Muscle of leg (tissue), 11 donors: Measurements from ENCODE around the gene EME2. TPM values are rescaled to one million over a fixed set of nuclear protein-coding genes. Genes with fewer than 3 reads are reported as not detected.
A peak's percentile ranks its signal among the peaks of the same experiment; 100 is the strongest.

Experiments
- DNase-seq: peaks from one replicate; pipeline ENCODE4 v3.0.0; 2013
- H3K27ac ChIP-seq: one replicate; pipeline ENCODE4 v1.5.1; 2013; ENCODE audit warnings: mild to moderate bottlenecking, low read length, control low read depth
- H3K27me3 ChIP-seq: one replicate; pipeline ENCODE4 v1.6.1; 2013; ENCODE audit warnings: low read length; ENCODE audit not compliant: control insufficient read depth, insufficient read depth
- H3K36me3 ChIP-seq: one replicate; pipeline ENCODE4 v1.6.1; 2013; ENCODE audit warnings: low read length; ENCODE audit not compliant: control insufficient read depth, insufficient read depth
- H3K4me1 ChIP-seq: one replicate; pipeline ENCODE4 v1.6.1; 2013; ENCODE audit warnings: low read length; ENCODE audit not compliant: control insufficient read depth, insufficient read depth
- H3K4me3 ChIP-seq: one replicate; pipeline ENCODE4 v1.5.1; 2013; ENCODE audit warnings: low read length, control low read depth
- H3K9me3 ChIP-seq: replicated peaks from 2 replicates; pipeline ENCODE4 v1.6.1; 2013; ENCODE audit warnings: low read depth, low read length; ENCODE audit not compliant: control insufficient read depth
- WGBS: methylation state at CpG from one replicate; pipeline ENCODE4 v1.1.5; 2013; ENCODE audit warnings: missing lambda C conversion rate; ENCODE audit not compliant: insufficient coverage; 5-methylcytosine and 5-hydroxymethylcytosine counted together
- polyA plus RNA-seq, 8 donors: library from polyadenylated mRNA; unstranded; fragments of 120-200 nt; gene quantifications; one replicate each; pipeline versions ENCODE4 v1.2.1 to v1.2.3, GENCODE V29; 2013; ENCODE audit warnings: inconsistent platforms in 1 of 8, low replicate concordance in 1 of 8; ENCODE audit not compliant: insufficient read length in 8 of 8, insufficient read depth in 1 of 8
- total RNA-seq: library from RNA; stranded (reverse); fragments of 120-200 nt; gene quantifications from one replicate; pipeline ENCODE4 v1.2.4, GENCODE V29; 2013

Gene EME2
- total and polyA plus RNA-seq, 9 donors, result 4.0 to 9.7 (median 6.9) TPM

DNA sequence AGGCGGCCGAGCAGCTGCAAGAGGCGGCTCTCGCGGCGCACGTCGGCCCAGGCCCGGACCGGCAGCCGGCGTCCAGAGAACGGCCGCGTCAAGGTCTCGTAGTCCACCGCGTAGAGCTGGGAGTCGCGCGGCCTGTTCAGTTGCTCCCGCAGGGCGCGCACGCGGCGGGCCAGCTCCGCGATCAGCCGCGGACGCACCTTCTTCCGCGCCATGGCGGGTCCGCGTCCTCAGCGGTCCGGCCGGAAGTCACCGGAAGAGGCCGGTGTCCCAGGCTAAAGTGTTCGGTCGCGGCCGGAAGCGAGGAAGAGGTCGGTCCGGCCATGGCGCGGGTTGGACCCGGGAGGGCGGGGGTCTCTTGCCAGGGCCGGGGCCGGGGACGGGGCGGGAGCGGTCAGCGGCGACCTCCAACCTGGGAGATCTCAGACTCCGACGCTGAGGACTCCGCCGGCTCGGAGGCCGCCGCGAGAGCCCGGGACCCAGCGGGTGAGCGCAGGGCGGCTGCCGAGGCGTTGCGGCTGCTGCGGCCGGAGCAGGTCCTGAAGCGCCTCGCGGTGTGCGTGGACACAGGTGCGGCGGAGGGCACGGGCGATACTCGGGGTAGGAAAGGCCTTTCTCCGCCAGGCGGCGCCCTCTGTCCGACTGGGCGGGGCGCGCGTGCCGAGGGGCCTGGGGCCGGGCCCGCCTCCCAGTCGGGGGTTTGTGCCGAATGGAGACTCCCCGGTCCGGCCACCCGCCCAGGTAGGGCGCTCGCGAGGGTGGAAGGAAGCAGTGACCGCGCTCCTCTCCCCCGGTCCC lies 495 bp downstream of the EME2 start, which contains the start of gene MRPS34:
Gene MRPS34 (minus strand): TSS at position 227 of the 795 bp plus-strand sequence. CDS start 15 bp downstream, at position 212.
- Histone ChIP-seq H3K9me3 (no peaks in the 10 kb centered on the region), H3K36me3 (peaks cover 55% of the 10 kb centered on the region), H3K27me3 (no peaks in the 10 kb centered on the region), H3K27ac (peak within 1 kb of the TSS; percentile 47), H3K4me1 (peaks cover 37% of the 10 kb centered on the region), H3K4me3 (peak within 1 kb of the TSS; percentile 74)
- peak; percentile 93 for DNase-seq
- WGBS, result under 1% methylated on average over 108 of the region's 108 CpGs

GRCh38 chr16:1773703-1774447 lies 1.3 kb downstream of the EME2 start:
- Histone ChIP-seq H3K27me3 (no peaks in the 10 kb centered on the region), H3K9me3 (no peaks in the 10 kb centered on the region), H3K4me3 (peak overlapping the region; percentile 74), H3K4me1 (peaks cover 37% of the 10 kb centered on the region), H3K36me3 (peaks cover 55% of the 10 kb centered on the region), H3K27ac (peak overlapping the region; percentile 47)
- whole genome bisulfite sequencing, result 13% methylated on average over 45 of the region's 45 CpGs
- DNase-seq, result peak; percentile 56

DNA sequence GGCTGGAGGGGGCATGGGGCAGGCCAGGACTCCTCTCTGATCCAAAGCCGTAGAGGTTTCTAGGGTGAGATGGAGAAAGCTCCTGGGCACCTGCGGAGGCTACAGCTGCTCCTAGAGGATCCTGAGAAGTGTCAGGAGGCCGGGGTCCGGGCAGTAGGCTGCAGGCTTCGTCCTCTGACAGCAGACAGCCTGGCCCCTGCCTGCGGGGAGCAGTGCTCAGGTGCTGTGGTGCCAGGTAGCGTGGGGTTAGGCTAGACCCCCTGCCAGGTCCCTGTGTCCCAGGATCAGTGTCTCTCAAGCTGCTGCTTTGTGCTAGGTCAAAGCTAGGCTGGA lies 1.8 kb downstream of the EME2 start:
- H3K27me3 ChIP-seq, result no peaks in the 10 kb centered on the region
- peaks cover 55% of the 10 kb centered on the region for H3K36me3 ChIP-seq
- 90% methylated on average over 7 of the region's 7 CpGs for WGBS
- H3K4me1 ChIP-seq, result peaks cover 37% of the 10 kb centered on the region
- H3K9me3 ChIP-seq, result no peaks in the 10 kb centered on the region
- DNase-seq, result no peak
- H3K4me3 ChIP-seq, result peak overlapping the region; percentile 74
- no peak overlapping the region for H3K27ac ChIP-seq

DNA sequence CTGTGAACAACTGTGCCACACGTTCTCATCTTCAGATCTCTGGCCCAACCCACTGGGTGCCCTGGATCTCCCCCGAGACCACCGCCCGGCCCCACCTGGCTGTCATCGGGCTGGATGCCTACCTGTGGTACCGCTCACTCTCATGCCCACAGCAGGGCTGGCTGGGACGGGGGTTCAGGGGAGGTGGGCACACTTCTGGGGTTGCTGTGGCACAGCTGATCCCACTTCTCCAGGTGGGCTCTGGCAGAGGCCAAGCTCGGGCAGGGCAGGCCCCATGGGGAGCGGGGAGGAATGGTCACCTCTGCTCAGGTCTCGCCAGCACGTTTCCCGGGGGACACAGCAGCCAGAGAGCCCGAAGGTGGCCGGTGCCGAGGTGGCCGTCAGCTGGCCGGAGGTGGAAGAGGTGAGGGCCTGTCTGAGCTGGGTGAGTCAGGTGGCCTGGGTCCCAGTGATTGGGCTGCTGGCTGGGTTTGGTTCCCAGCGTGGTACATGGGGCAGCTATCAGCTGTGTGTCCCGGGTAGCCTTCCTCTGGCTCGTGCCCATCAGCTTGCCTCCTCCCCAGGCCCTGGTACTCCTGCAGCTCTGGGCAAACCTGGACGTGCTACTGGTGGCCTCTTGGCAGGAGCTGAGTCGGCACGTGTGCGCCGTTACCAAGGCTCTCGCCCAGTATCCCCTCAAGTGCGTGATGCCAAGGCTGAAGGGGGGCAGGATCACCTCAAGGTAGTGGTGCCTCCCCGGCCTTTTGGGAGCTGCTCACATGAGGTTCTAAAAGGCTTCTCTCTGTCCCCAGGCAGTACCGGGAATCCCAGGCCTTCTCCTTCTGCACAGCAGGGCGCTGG lies 2.6 kb downstream of the EME2 start:
- no peak overlapping the region for H3K4me3 ChIP-seq
- 89% methylated on average over 30 of the region's 30 CpGs for WGBS
- peaks cover 31% of the 10 kb centered on the region for H3K4me1 ChIP-seq
- no peak overlapping the region for H3K27ac ChIP-seq
- H3K27me3 ChIP-seq, result no peaks in the 10 kb centered on the region
- H3K36me3 ChIP-seq, result peaks cover 55% of the 10 kb centered on the region
- H3K9me3 ChIP-seq, result no peaks in the 10 kb centered on the region
- DNase-seq, result no peak

DNA sequence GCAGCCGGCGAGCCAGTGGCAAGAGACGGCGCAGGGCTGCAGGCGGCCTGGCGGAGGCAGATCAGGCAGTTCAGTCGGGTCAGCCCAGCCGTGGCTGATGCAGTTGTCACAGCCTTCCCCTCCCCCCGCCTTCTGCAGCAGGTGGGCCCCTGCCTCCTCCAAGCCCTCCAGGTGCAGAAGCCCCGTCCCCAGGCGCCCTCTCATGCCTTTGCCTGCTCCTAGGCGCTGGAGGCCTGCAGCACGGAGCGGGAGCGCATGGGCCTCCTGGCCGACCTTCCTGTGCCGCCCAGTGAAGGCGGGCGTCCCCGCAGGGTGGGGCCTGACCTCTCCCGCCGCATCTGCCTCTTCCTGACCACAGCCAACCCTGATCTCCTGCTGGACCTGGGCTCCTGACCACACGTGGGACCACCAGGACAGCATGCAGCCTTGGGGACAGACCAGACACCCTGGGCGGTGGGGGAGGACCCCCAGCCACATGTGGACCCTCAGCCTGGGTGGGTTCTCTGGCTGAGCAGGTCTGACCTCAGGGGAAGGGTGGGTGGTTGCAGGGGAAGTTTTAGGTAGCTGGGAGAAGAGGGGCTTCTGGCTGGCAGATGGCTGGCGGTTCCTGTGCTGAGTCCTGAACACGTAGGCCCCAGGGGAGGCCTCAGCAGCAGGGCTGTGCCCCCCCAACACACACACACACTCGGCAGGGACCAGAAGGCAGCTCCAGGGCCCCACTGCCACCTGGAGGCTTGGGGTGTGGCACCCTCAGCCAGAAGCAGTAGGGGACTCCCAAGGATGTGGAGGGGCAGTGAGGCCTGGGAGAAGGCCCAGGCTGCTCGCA lies 3.4 kb downstream of the EME2 start:
- no peak for DNase-seq
- Histone ChIP-seq H3K4me3 (no peak overlapping the region), H3K9me3 (no peaks in the 10 kb centered on the region), H3K4me1 (peaks cover 26% of the 10 kb centered on the region), H3K27ac (no peak overlapping the region), H3K36me3 (peaks cover 61% of the 10 kb centered on the region), H3K27me3 (no peaks in the 10 kb centered on the region)
- WGBS, result 81% methylated on average over 24 of the region's 28 CpGs

DNA sequence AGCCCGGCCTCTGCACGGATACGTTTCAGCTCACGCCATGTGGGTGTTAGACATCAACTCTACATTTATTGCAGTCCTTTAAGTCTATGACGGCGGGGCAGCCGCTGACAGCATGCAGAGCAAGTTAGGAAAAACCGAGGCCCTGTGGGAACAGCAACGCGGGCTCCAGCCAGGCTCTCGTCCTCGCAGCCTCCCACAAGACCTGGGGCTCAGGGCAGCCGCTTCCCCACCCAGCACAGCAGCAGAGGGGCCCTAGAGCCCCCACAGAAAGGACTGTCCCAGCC lies 4.0 kb downstream of the EME2 start:
- H3K27me3 ChIP-seq, result no peaks in the 10 kb centered on the region
- no peak for DNase-seq
- H3K27ac ChIP-seq, result no peak overlapping the region
- WGBS, result 77% methylated on average over 7 of the region's 13 CpGs
- H3K36me3 ChIP-seq, result peaks cover 61% of the 10 kb centered on the region
- no peak overlapping the region for H3K4me3 ChIP-seq
- peaks cover 32% of the 10 kb centered on the region for H3K4me1 ChIP-seq
- H3K9me3 ChIP-seq, result no peaks in the 10 kb centered on the region

DNA sequence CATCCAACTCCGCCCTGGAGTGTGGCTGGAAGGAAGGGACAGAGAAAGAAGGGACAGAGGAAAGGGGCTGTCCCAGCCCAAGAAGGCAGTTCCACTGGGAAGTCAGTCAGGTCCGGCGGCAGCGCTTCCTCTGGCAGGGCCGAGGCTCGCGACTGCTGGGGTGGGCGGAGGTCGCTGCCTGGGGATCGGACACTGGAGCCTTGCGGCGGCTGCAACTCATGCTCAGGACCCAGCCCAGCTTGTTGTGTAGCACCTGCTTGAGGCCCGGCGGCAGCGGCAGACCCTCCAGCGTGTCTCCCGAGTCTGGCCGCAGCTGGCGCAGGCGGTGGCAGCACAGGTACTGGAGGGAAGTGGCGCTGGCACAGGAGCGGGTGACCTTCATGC lies 4.4 kb downstream of the EME2 start:
- Histone ChIP-seq H3K4me3 (no peak overlapping the region), H3K9me3 (no peaks in the 10 kb centered on the region), H3K27ac (no peak overlapping the region), H3K27me3 (no peaks in the 10 kb centered on the region), H3K4me1 (peaks cover 31% of the 10 kb centered on the region), H3K36me3 (peaks cover 61% of the 10 kb centered on the region)
- no peak for DNase-seq
- WGBS, result 75% methylated on average over 22 of the region's 22 CpGs

DNA sequence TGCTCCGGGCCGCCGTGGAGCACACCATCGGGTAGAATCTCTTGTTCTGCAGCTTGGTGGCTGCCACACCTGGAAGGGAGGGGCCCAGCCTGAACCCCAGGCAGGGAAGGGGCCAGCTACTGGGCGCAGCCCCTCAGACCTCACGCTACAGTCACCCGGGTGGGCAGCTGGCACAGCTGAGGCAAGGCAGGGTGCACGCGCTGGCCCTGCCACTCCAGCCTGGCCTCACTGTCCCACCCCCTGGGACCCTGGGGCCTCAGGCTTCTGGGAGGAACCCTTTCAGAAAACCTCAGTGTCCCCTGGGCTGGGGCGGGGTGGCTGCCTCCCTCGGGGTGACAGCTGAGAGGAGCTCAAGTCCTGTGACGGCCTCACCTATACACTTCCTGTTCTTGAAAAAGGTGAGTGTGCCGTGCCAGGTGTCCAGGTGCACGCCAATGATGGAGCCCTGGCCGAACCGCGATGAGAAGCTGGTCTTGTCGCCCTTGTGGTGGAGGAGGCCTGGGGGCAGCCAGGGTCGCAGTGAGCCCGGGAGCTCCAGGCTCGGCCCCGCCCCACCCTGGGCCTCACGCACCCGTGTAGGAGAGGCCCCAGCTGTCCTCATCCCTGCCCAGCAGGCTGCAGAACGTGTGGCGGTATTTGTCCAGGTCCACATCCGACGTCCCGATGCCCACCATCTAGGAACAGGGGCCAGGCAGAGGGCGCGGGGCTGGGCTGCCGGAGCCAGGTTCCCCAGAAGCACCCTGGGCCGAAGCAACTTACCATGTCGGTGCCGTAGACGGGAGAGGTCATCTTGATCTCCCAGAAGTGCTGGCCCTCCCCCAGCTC lies 5.0 kb downstream of the EME2 start:
- Histone ChIP-seq H3K4me3 (no peak overlapping the region), H3K9me3 (no peaks in the 10 kb centered on the region), H3K36me3 (peaks cover 61% of the 10 kb centered on the region), H3K27me3 (no peaks in the 10 kb centered on the region), H3K4me1 (peaks cover 25% of the 10 kb centered on the region), H3K27ac (no peak overlapping the region)
- 79% methylated on average over 35 of the region's 36 CpGs for WGBS
- no peak for DNase-seq
